Measurements from ENCODE around the gene ZBED4. TPM values are rescaled to one million over a fixed set of nuclear protein-coding genes. Genes with fewer than 3 reads are reported as not detected.
A peak's percentile ranks its signal among the peaks of the same experiment; 100 is the strongest.

The ZBED4 gene
- total RNA-seq, 1 experiment from 2014 or later = 31.5 TPM

DNA sequence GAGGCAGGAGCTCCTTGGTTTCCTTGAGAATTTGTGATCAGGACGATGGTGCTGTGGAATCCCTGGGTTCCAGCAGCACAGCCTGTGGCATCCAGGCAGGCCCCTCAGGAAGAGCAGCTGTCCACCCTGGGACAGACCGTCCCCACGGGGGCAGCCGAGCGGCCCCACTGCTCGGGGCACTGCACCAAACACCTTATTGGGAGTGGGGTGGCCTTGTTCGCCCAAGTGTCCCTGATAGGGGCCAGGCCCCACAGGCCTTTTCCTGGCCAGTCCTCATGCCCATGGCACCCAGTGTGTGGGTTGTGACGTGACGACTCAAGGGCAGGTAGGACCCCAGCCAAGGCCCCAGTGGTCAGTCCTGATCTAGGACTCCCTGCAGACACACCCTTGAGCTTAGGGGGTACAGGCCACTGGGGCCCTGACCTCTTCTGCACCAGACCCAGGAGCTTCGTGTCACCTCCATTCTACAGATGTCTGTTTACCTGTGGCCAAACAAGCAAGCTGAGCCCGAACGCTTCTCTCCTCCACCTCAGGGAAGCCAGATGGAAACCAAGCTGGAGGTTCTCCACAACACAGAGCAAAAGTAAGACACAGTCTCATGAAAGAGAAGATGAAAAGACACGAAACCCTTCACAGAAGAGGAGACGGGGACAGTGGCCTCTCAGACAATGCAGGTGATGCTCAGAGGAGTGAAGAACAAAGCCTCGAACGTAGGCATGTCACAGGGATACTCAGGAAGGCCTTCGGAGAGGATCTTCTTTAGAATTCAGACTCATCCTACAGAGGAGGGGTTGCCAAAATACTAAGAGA, 24.4 kb upstream of the ZBED4 start:
- no TSS peak for BruUV-seq (replicated peaks)
- Histone ChIP-seq H3K9me3 (ENCODE audit: low read depth, low read length, poor library complexity, severe bottlenecking) (peaks cover 6% of the 10 kb centered on the region), H3K4me1 (ENCODE audit: insufficient read depth, low read length, poor library complexity, severe bottlenecking) (peaks cover 12% of the 10 kb centered on the region), H3K36me3 (ENCODE audit: insufficient read depth, low read length, poor library complexity, severe bottlenecking) (peaks cover 12% of the 10 kb centered on the region), H3K27me3 (replicated peaks; ENCODE audit: insufficient read depth, low read depth, low read length, poor library complexity) (no peaks in the 10 kb centered on the region), H3K27ac (ENCODE audit: low read depth, low read length, poor library complexity, severe bottlenecking) (no peak overlapping the region), H3K4me3 (ENCODE audit: low read depth, low read length, poor library complexity, severe bottlenecking) (no peak overlapping the region)
- ChIA-PET POLR2A (ENCODE audit: low non-redundant PET) (no interaction called here), CTCF (no interaction called here)
- DNase-seq (ENCODE audit: low spot score) = no peak
- TF ChIP-seq, protein P1, sequence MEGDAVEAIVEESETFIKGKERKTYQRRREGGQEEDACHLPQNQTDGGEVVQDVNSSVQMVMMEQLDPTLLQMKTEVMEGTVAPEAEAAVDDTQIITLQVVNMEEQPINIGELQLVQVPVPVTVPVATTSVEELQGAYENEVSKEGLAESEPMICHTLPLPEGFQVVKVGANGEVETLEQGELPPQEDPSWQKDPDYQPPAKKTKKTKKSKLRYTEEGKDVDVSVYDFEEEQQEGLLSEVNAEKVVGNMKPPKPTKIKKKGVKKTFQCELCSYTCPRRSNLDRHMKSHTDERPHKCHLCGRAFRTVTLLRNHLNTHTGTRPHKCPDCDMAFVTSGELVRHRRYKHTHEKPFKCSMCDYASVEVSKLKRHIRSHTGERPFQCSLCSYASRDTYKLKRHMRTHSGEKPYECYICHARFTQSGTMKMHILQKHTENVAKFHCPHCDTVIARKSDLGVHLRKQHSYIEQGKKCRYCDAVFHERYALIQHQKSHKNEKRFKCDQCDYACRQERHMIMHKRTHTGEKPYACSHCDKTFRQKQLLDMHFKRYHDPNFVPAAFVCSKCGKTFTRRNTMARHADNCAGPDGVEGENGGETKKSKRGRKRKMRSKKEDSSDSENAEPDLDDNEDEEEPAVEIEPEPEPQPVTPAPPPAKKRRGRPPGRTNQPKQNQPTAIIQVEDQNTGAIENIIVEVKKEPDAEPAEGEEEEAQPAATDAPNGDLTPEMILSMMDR (conservative IDR thresholded peaks at IDR 0.05; ENCODE audit: low read depth, low read length) = no peak
- no peak for TF ChIP-seq EZH2 (IDR thresholded peaks at IDR 0.05; ENCODE audit: borderline replicate concordance, low read depth, low read length, poor library complexity, severe bottlenecking)
- intact Hi-C loops (cut with micrococcal nuclease; ENCODE audit: unreplicated experiment) = no loop called here

DNA sequence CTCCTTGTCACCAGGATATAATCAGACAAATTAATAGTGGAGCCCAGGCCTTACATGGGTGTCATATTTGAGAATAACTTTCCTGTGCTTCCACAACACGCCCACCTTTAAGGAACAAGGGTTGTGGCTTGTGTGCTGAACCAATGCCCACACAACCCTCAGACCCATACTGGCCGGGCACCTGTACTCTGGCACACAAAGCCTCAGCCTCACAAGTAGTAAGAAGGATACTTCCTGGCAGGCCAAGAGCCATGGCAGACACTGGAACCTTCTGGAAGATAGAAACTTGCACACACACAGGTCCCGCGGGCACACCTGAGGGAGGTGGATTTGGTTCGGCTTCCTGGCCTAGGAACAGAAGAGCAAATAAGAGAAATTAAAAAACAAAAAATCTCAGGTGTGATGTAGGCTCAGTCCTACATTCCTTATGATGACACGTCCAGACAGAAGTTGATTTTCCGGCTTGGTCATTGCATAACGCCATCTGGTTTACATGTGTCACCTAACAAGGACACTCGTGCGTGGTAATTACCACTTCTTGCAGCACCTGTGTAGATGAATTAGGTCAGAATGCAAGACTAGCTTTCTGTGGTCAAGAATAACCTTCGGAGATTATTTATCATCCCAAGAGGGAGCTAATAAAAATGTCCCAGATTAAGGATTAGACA, 20.2 kb upstream of the ZBED4 start:
- ChIA-PET POLR2A (ENCODE audit: low non-redundant PET) (no interaction called here), CTCF (no interaction called here)
- DNase-seq (ENCODE audit: low spot score) = no peak
- peaks cover under 1% of the 10 kb centered on the region for H3K4me1 ChIP-seq (ENCODE audit: insufficient read depth, low read length, poor library complexity, severe bottlenecking)
- no peak overlapping the region for H3K27ac ChIP-seq (ENCODE audit: low read depth, low read length, poor library complexity, severe bottlenecking)
- TF ChIP-seq, protein P1 (conservative IDR thresholded peaks at IDR 0.05; ENCODE audit: low read depth, low read length) = no peak
- no peak for TF ChIP-seq EZH2 (IDR thresholded peaks at IDR 0.05; ENCODE audit: borderline replicate concordance, low read depth, low read length, poor library complexity, severe bottlenecking)
- no peak overlapping the region for H3K4me3 ChIP-seq (ENCODE audit: low read depth, low read length, poor library complexity, severe bottlenecking)
- H3K9me3 ChIP-seq (ENCODE audit: low read depth, low read length, poor library complexity, severe bottlenecking) = peaks cover 6% of the 10 kb centered on the region
- no TSS peak for BruUV-seq (replicated peaks)
- intact Hi-C loops (cut with micrococcal nuclease; ENCODE audit: unreplicated experiment) = no loop called here
- H3K27me3 ChIP-seq (replicated peaks; ENCODE audit: insufficient read depth, low read depth, low read length, poor library complexity) = no peaks in the 10 kb centered on the region
- H3K36me3 ChIP-seq (ENCODE audit: insufficient read depth, low read length, poor library complexity, severe bottlenecking) = no peaks in the 10 kb centered on the region

DNA sequence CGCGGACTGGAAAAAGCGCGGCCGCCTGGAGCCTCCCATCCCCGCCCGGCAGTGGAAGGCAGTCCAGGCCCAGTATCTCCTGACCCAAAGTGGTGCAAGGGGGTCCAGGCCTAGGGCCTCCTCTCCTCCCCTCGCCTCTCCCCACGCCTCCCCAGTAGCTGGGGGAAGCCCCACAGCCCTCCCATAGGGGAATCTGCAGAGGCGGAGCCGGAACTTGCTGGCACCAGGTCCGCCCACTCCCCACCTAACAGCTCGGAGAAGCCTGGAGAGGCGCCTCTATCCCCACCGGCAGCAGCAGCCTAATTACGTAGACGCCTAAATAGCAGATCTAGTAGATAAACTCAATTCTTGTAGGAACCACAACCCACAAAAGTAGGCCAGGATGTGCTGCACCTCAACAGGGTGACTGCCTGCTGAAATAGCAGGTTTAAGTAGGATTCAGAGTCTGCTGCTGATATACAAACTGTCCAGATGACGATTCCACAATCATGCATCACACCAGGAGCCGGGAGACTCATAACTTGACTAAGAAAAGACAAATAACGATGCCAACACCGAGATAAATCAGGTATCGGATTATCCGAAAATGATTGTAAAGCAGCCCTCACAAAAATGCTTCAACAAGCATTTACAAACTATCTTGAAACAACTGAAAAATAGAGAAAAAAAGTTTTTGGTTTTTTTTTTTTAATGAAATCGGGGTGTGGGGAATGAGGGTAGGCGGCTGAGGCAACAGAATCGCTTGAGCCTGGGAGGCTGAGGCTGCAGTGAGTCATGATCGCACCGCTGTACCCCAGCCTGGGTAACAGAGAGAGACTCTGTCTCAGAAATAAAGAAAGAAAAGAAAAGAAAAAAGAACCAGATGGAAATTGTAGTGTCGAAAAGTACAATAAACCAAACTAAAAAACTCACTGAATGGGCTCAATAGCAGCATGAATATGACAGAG, 14.6 kb upstream of the ZBED4 start:
- no TSS peak for BruUV-seq (replicated peaks)
- H3K27me3 ChIP-seq (replicated peaks; ENCODE audit: insufficient read depth, low read depth, low read length, poor library complexity) = peaks cover 2% of the 10 kb centered on the region
- no peaks in the 10 kb centered on the region for H3K36me3 ChIP-seq (ENCODE audit: insufficient read depth, low read length, poor library complexity, severe bottlenecking)
- H3K9me3 ChIP-seq (ENCODE audit: low read depth, low read length, poor library complexity, severe bottlenecking) = no peaks in the 10 kb centered on the region
- no peak overlapping the region for H3K4me3 ChIP-seq (ENCODE audit: low read depth, low read length, poor library complexity, severe bottlenecking)
- TF ChIP-seq EZH2 (IDR thresholded peaks at IDR 0.05; ENCODE audit: borderline replicate concordance, low read depth, low read length, poor library complexity, severe bottlenecking) = no peak
- TF ChIP-seq, protein P1 (conservative IDR thresholded peaks at IDR 0.05; ENCODE audit: low read depth, low read length) = no peak
- POLR2A ChIA-PET (ENCODE audit: low non-redundant PET) = no interaction called here
- peak overlapping the region; percentile 55 for H3K27ac ChIP-seq (ENCODE audit: low read depth, low read length, poor library complexity, severe bottlenecking)
- CTCF ChIA-PET = no interaction called here
- intact Hi-C loops (cut with micrococcal nuclease; ENCODE audit: unreplicated experiment) = no loop called here
- peaks cover 11% of the 10 kb centered on the region for H3K4me1 ChIP-seq (ENCODE audit: insufficient read depth, low read length, poor library complexity, severe bottlenecking)
- DNase-seq (ENCODE audit: low spot score) = peak; percentile 54

Data from A673 (cell line).